ENCODE data around the gene STUB1. TPM values are rescaled to one million over a fixed set of nuclear protein-coding genes. Genes with fewer than 3 reads are reported as not detected.

Gene STUB1
- total RNA-seq, 2 donors from 2014 or later, result 63.3 to 205 TPM

- H3K9me3 ChIP-seq, result no peaks in the 10 kb centered on the region
Observed at GRCh38 chr16:636206-637080, 43.8 kb upstream of the STUB1 start, which contains the start of gene METTL26. METTL26 (minus strand) TSS chr16:636305; CDS start chr16:636290, 15 bp downstream.

GRCh38 chr16:637081-638018 is 42.9 kb upstream of the STUB1 start:
- intact Hi-C loops (cut with DNase I), result no loop called here
- H3K27ac ChIP-seq, result peak overlapping the region; percentile 90 to 96 (median 94)

More at GRCh38 chr16:636206-637080, 43.8 kb upstream of the STUB1 start, which contains the start of gene METTL26:
- Histone ChIP-seq H3K27ac (peak within 1 kb of the TSS; percentile 90 to 96 (median 94)), H3K4me3 (peak within 1 kb of the TSS; percentile 36 to 50), H3K4me1 (peaks cover 36% of the 10 kb centered on the region), H3K27me3 (no peaks in the 10 kb centered on the region), H3K36me3 (replicated peaks in 1 of 2; ENCODE audit: insufficient read depth in 1 of 2, low read depth in 2 of 2) (no peaks in the 10 kb centered on the region)
- intact Hi-C loops (cut with DNase I), result no loop called here
- peak in 3 of 7 experiments; percentile 10 to 22 (median 11) for TF ChIP-seq CTCF (IDR thresholded peaks at IDR 0.05)
- TF ChIP-seq POLR2A (IDR thresholded peaks at IDR 0.05), result peak; percentile 45 to 61 (median 48)
- peak; percentile 88 for ATAC-seq
- DNase-seq, result peak; percentile 96 to 98 (median 98)
- WGBS, 2 donors, result 1% methylated on average over 18 to 90 of the region's 91 CpGs

GRCh38 chr16:638034-638543 is 42.1 kb upstream of the STUB1 start:
- 74 to 82% methylated on average over 6 to 12 of the region's 15 CpGs for whole genome bisulfite sequencing, 2 donors
- Histone ChIP-seq H3K4me3 (no peak overlapping the region), H3K27me3 (no peaks in the 10 kb centered on the region), H3K9me3 (no peaks in the 10 kb centered on the region), H3K27ac (peak overlapping the region; percentile 90 to 96 (median 94)), H3K4me1 (peaks cover 48% of the 10 kb centered on the region), H3K36me3 (replicated peaks in 1 of 2; ENCODE audit: insufficient read depth in 1 of 2, low read depth in 2 of 2) (no peaks in the 10 kb centered on the region)
- ATAC-seq (no peak), DNase-seq (peak in 3 of 4 donors; percentile 41 to 67 (median 56))
- intact Hi-C loops (cut with DNase I), result no loop called here
- no peak for TF ChIP-seq POLR2A (IDR thresholded peaks at IDR 0.05)
- TF ChIP-seq CTCF (IDR thresholded peaks at IDR 0.05), result no peak

More at GRCh38 chr16:637081-638018, 42.9 kb upstream of the STUB1 start:
- H3K9me3 ChIP-seq, result no peaks in the 10 kb centered on the region
- H3K27me3 ChIP-seq, result no peaks in the 10 kb centered on the region
- peak overlapping the region; percentile 36 to 37 for H3K4me3 ChIP-seq
- peak; percentile 90 to 94 (median 92) for DNase-seq
- TF ChIP-seq POLR2A (IDR thresholded peaks at IDR 0.05) (no peak), CTCF (IDR thresholded peaks at IDR 0.05) (no peak)
- peaks cover 41% of the 10 kb centered on the region for H3K4me1 ChIP-seq
- H3K36me3 ChIP-seq (replicated peaks in 1 of 2; ENCODE audit: insufficient read depth in 1 of 2, low read depth in 2 of 2), result no peaks in the 10 kb centered on the region
- ATAC-seq, result peak; percentile 78
- 29 to 77% methylated on average over 10 to 27 of the region's 53 CpGs for WGBS, 2 donors

GRCh38 chr16:638836-639235 is 41.4 kb upstream of the STUB1 start:
- DNase-seq (no peak), ATAC-seq (no peak)
- TF ChIP-seq CTCF (IDR thresholded peaks at IDR 0.05) (no peak), POLR2A (IDR thresholded peaks at IDR 0.05) (no peak)
- H3K9me3 ChIP-seq, result no peaks in the 10 kb centered on the region
- intact Hi-C loops (cut with DNase I), result no loop called here
- no peaks in the 10 kb centered on the region for H3K27me3 ChIP-seq
- no peak overlapping the region for H3K4me3 ChIP-seq
- H3K36me3 ChIP-seq (replicated peaks in 1 of 2; ENCODE audit: insufficient read depth in 1 of 2, low read depth in 2 of 2), result no peaks in the 10 kb centered on the region
- WGBS, 2 donors, result 75 to 81% methylated on average over 4 to 9 of the region's 9 CpGs
- peak overlapping the region; percentile 39 to 96 (median 92) for H3K27ac ChIP-seq
- H3K4me1 ChIP-seq, result peaks cover 56% of the 10 kb centered on the region
